Right cardiac atrium (tissue), 5 donors: ENCODE data around the gene CCDC81. TPM values are rescaled to one million over a fixed set of nuclear protein-coding genes. Genes with fewer than 3 reads are reported as not detected.
"Not testable (repeated sequence)": the region's sequence is repeated elsewhere in the genome, so short reads cannot be mapped to it uniquely, and the experiment has no call there.

ENCODE experiments used
- ATAC-seq, 2 donors: fragments of 200-7000 bp; cut with Tn5 transposase; one replicate each; pipeline versions ENCODE4 v1.8.0 to v1.9.1; 2020; ENCODE audit warnings: moderate library complexity in 2 of 2, mild to moderate bottlenecking in 1 of 2
- DNase-seq, 3 donors: peaks; one replicate each; pipeline ENCODE4 v3.0.0-alpha.2; 2020
- H3K27ac ChIP-seq: one replicate; pipeline ENCODE4 v1.5.1; 2013; ENCODE audit warnings: mild to moderate bottlenecking, low read length, control low read depth, moderate library complexity
- H3K27me3 ChIP-seq: one replicate; pipeline ENCODE4 v1.6.1; 2013; ENCODE audit not compliant: control insufficient read depth, insufficient read depth
- H3K4me1 ChIP-seq: one replicate; pipeline ENCODE4 v1.6.1; 2013; ENCODE audit warnings: low read length; ENCODE audit not compliant: control insufficient read depth, insufficient read depth
- H3K4me3 ChIP-seq: one replicate; pipeline ENCODE4 v1.5.1; 2013; ENCODE audit warnings: low read length, control low read depth
- H3K9me3 ChIP-seq: one replicate; pipeline ENCODE4 v1.6.1; 2013; ENCODE audit warnings: low read length; ENCODE audit not compliant: control insufficient read depth
- WGBS: extraction: QIAGEN DNeasy Blood & Tissue Kit; methylation state at CpG from one replicate; pipeline ENCODE4 v1.1.7; 2013; 5-methylcytosine and 5-hydroxymethylcytosine counted together
- intact Hi-C, 4 donors: fragments of 100-400 bp; cut with DNase I; formaldehyde crosslinking; loops; one replicate each; pipeline versions ENCODE4 v1.11.0 to v1.14.0; 2022 to 2023
- long read RNA-seq, 4 donors: library from polyadenylated mRNA; unstranded; transcript quantifications; one replicate each; pipeline ENCODE4 v2.0.0, GENCODE V29; 2020 to 2021
- polyA plus RNA-seq: library from polyadenylated mRNA; stranded (reverse); fragments of 200-250 nt; gene quantifications from one replicate; pipeline ENCODE4 v1.2.3, GENCODE V29; 2013
- total RNA-seq, 4 donors: library from RNA; stranded (reverse); fragmentation: NEBNext Ultra II Directional; extraction: Animal tissue kit (Norgen Biotek cat#: 25700); gene quantifications; one replicate each; pipeline ENCODE4 v1.2.1, GENCODE V29; 2021
- donor health status: healthy with polysubstance abuse.
- donor health status: DM: no; HTN: yes; CAD: no.
- donor health status: DM: no; HTN: no; CAD: no.
- donor health status: DM: no; HTN: yes; CAD: no; lungs with severe emphysema.
- donor health status: DM: yes; HTN: yes; CAD: no.

CCDC81 gene
- total RNA-seq, result under 1 TPM; 0.29 to 0.70 (median 0.32) TPM
- 0.29 TPM for polyA plus RNA-seq
- long read RNA-seq, donor 1, result 0 reads
- long read RNA-seq, donor 2, result 0 reads
- long read RNA-seq, donor 3, result 0 reads
- long read RNA-seq, donor 4, result 0 reads

GRCh38 chr11:86374586-86374985 lies at the start of gene CCDC81:
Gene CCDC81, plus strand, starts transcription at chr11:86374887. Its CDS starts 277 bp downstream, at chr11:86375164.
- no peaks in the 10 kb centered on the region for H3K27me3 ChIP-seq
- no peak within 1 kb of the TSS for H3K27ac ChIP-seq
- H3K9me3 ChIP-seq, result no peaks in the 10 kb centered on the region
- H3K4me1 ChIP-seq, result peaks cover 2% of the 10 kb centered on the region
- WGBS, result 7% methylated on average over 25 of the region's 25 CpGs
- intact Hi-C loops, result no loop called here
- peak; percentile 67 to 77 for ATAC-seq
- H3K4me3 ChIP-seq, result peak within 1 kb of the TSS; percentile 39
- DNase-seq, result peak; percentile 36 to 60 (median 59)

GRCh38 chr11:86335131-86335767 lies 39.4 kb upstream of the CCDC81 start:
- Histone ChIP-seq H3K9me3 (no peaks in the 10 kb centered on the region), H3K27ac (no peak overlapping the region), H3K4me3 (no peak overlapping the region), H3K4me1 (no peaks in the 10 kb centered on the region), H3K27me3 (no peaks in the 10 kb centered on the region)
- no peak for ATAC-seq
- intact Hi-C loops, result no loop called here
- WGBS, result 96% methylated on average over 6 of the region's 6 CpGs
- DNase-seq, result no peak

- over 99% methylated on average over 2 of the region's 2 CpGs for WGBS
- H3K9me3 ChIP-seq, result no peaks in the 10 kb centered on the region
- H3K27ac ChIP-seq, result no peak overlapping the region
- ATAC-seq (no peak), DNase-seq (no peak)
- H3K4me3 ChIP-seq, result no peak overlapping the region
- intact Hi-C loops, result no loop called here
- no peaks in the 10 kb centered on the region for H3K27me3 ChIP-seq
- no peaks in the 10 kb centered on the region for H3K4me1 ChIP-seq
These were observed 37.5 kb upstream of the CCDC81 start for GRCh38 chr11:86337227-86337626.

- H3K9me3 ChIP-seq, result no peaks in the 10 kb centered on the region
- no peaks in the 10 kb centered on the region for H3K27me3 ChIP-seq
- ATAC-seq (no peak), DNase-seq (no peak)
- WGBS, result 89% methylated on average over 3 of the region's 3 CpGs
- intact Hi-C loops, result no loop called here
- H3K4me3 ChIP-seq, result no peak overlapping the region
- no peaks in the 10 kb centered on the region for H3K4me1 ChIP-seq
- H3K27ac ChIP-seq, result no peak overlapping the region
These were observed 33.3 kb upstream of the CCDC81 start for GRCh38 chr11:86341382-86341781.

GRCh38 chr11:86346513-86346912 lies 28.2 kb upstream of the CCDC81 start:
- H3K4me3 ChIP-seq, result no peak overlapping the region
- no peaks in the 10 kb centered on the region for H3K27me3 ChIP-seq
- H3K4me1 ChIP-seq, result no peaks in the 10 kb centered on the region
- no peaks in the 10 kb centered on the region for H3K9me3 ChIP-seq
- intact Hi-C loops, result no loop called here
- 87% methylated on average over 3 of the region's 3 CpGs for WGBS
- H3K27ac ChIP-seq, result no peak overlapping the region
- ATAC-seq (no peak), DNase-seq (no peak)

- WGBS, result 80% methylated on average over 4 of the region's 4 CpGs
- intact Hi-C loops, result no loop called here
- no peak for DNase-seq
- Histone ChIP-seq H3K9me3 (no peaks in the 10 kb centered on the region), H3K4me1 (no peaks in the 10 kb centered on the region), H3K4me3 (no peak overlapping the region), H3K27ac (no peak overlapping the region), H3K27me3 (no peaks in the 10 kb centered on the region)
- no peak for ATAC-seq
These were observed 19.4 kb upstream of the CCDC81 start for GRCh38 chr11:86355256-86355655.

GRCh38 chr11:86357412-86357811 lies 17.3 kb upstream of the CCDC81 start:
- WGBS, result 80% methylated on average over 4 of the region's 4 CpGs
- DNase-seq, H3K27me3 ChIP-seq, H3K27ac ChIP-seq, H3K9me3 ChIP-seq, H3K4me1 ChIP-seq, intact Hi-C loops, ATAC-seq, H3K4me3 ChIP-seq: not testable (repeated sequence)

GRCh38 chr11:86358720-86359119 lies 16.0 kb upstream of the CCDC81 start:
- Histone ChIP-seq H3K4me3 (no peak overlapping the region), H3K27ac (no peak overlapping the region), H3K4me1 (no peaks in the 10 kb centered on the region), H3K9me3 (no peaks in the 10 kb centered on the region), H3K27me3 (no peaks in the 10 kb centered on the region)
- no peak for ATAC-seq
- 82% methylated on average over 3 of the region's 3 CpGs for WGBS
- no peak for DNase-seq
- intact Hi-C loops, result no loop called here

- Histone ChIP-seq H3K27me3 (no peaks in the 10 kb centered on the region), H3K9me3 (no peaks in the 10 kb centered on the region), H3K27ac (no peak overlapping the region), H3K4me3 (no peak overlapping the region), H3K4me1 (no peaks in the 10 kb centered on the region)
- ATAC-seq, result no peak
- no peak for DNase-seq
- intact Hi-C loops, result no loop called here
- WGBS, result 51% methylated on average over 2 of the region's 2 CpGs
These were observed 13.8 kb upstream of the CCDC81 start for GRCh38 chr11:86360775-86361395.

- Histone ChIP-seq H3K27ac (no peak overlapping the region), H3K9me3 (no peaks in the 10 kb centered on the region), H3K4me1 (no peaks in the 10 kb centered on the region), H3K4me3 (no peak overlapping the region), H3K27me3 (no peaks in the 10 kb centered on the region)
- intact Hi-C loops, result no loop called here
- no peak for ATAC-seq
- 96% methylated on average over 1 of the region's 1 CpG for WGBS
- no peak for DNase-seq
These were observed 11.3 kb upstream of the CCDC81 start for GRCh38 chr11:86363424-86363823.

- Histone ChIP-seq H3K27me3 (no peaks in the 10 kb centered on the region), H3K9me3 (no peaks in the 10 kb centered on the region), H3K4me1 (no peaks in the 10 kb centered on the region), H3K27ac (no peak overlapping the region), H3K4me3 (no peak overlapping the region)
- 91% methylated on average over 2 of the region's 2 CpGs for WGBS
- ATAC-seq (no peak), DNase-seq (no peak)
- intact Hi-C loops, result no loop called here
These were observed 9.1 kb upstream of the CCDC81 start for GRCh38 chr11:86365546-86365945.
